ENCODE data around the gene PIGK. TPM values are rescaled to one million over a fixed set of nuclear protein-coding genes. Genes with fewer than 3 reads are reported as not detected.

The PIGK gene
- 19.5 TPM for polyA plus RNA-seq (2013, experiment 1 of 2)
- 21.2 TPM for polyA plus RNA-seq (2013, experiment 2 of 2)

DNA sequence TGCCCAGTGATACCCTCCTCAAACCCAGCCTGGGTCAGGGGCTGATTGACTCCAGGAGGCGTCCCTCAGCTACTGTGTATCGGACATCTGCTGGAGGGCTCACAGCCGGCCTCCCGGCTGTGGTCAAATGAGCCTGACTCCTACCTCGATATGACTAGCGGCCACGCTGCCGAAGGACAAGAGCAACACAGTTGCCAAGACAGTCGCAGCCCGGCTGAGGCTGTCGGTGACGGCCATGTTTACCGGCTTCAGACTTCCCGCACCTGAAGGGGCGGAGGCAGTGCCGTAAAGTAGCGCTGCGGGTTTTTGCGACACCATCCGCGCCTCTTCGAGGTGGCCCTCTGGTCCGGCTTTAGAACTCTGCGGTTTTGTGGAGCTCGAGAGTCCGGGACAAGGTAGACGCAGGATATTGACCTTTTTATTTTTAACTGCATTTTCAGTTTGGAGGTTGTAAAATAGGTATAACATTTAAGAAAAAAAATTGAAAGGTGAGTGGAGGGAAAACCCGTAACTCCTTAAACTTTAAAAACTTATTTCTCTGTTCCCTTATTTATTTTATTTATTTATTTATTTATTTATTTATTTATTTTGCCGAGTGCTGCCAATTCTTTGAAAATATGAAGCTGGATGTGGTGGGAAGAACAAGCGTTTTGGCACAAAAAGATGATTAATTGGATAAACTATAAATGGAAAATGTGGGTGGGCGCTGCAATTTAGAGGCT is at the start of gene PIGK:
PIGK (minus strand) TSS at position 265 of the 722 bp plus-strand sequence; CDS start at position 237, 28 bp downstream.
- Histone ChIP-seq H3K4me1 (ENCODE audit: insufficient read depth, low read length) (peaks cover 13% of the 10 kb centered on the region), H3K9ac (ENCODE audit: low read depth, low read length) (peak within 1 kb of the TSS; percentile 87), H3K27ac (ENCODE audit: low read depth, low read length) (peak within 1 kb of the TSS; percentile 75), H3K4me3 (ENCODE audit: low read length) (peak within 1 kb of the TSS; percentile 98), H3K27me3 (ENCODE audit: insufficient read depth, low read length) (no peaks in the 10 kb centered on the region), H3K9me3 (ENCODE audit: insufficient read depth, low read depth, low read length) (no peaks in the 10 kb centered on the region), H3K36me3 (ENCODE audit: insufficient read depth, low read length) (peaks cover 7% of the 10 kb centered on the region)
- under 1% methylated on average over 30 of the region's 31 CpGs for WGBS

DNA sequence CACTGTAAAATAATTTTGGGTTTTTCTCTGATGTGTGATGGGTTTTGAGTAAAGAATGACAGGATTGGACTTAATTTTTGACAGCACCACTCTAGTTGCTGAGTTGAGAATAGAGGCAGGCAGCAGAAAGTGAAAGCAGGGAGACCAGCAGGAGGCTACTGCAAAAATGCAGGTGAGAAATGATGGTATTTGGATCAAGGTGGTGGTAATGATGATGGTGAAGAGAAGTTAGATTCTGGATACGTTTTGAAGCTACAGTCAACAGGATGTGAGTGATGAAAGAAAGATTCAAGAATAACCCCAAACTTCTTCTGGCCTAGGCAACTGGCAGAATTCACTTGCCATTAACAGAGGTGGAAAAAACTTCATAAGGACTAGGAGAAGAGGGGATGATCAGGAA is 47.8 kb upstream of the PIGK start:
- WGBS, result 60% methylated on average over 1 of the region's 1 CpG

DNA sequence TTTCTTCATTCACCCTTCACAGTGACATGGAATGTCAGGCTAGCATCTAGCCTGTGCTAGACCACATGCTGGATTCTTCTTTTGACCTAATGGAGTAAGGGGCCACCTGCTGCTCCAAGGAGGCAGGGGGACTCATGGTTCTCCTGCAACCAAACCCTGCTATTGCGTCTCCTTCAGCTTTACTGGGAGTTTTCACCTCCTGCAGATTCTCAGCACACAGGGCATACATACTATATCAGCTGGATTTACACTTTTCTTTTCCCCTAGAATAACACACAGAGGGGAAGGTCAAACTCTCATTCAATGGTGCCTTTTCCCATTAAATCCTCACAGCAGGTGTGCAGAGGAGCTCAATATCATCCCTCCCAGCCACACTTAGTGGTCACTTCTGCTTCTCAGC is 46.0 kb upstream of the PIGK start:
- Histone ChIP-seq H3K27me3 (ENCODE audit: insufficient read depth, low read length) (peaks cover 8% of the 10 kb centered on the region; the same call in 1 of the 2 replicates), H3K36me3 (ENCODE audit: insufficient read depth, low read length) (no peaks in the 10 kb centered on the region), H3K4me3 (ENCODE audit: low read length) (no peak overlapping the region), H3K4me1 (ENCODE audit: insufficient read depth, low read length) (no peaks in the 10 kb centered on the region), H3K9ac (ENCODE audit: low read depth, low read length) (no peak overlapping the region), H3K27ac (ENCODE audit: low read depth, low read length) (no peak overlapping the region), H3K9me3 (ENCODE audit: insufficient read depth, low read depth, low read length) (no peaks in the 10 kb centered on the region)
- WGBS, result 35% methylated on average over 1 of the region's 1 CpG

More for the DNA sequence above, 47.8 kb upstream of the PIGK start:
- no peaks in the 10 kb centered on the region for H3K9me3 ChIP-seq (ENCODE audit: insufficient read depth, low read depth, low read length)
- H3K9ac ChIP-seq (ENCODE audit: low read depth, low read length), result no peak overlapping the region
- H3K27me3 ChIP-seq (ENCODE audit: insufficient read depth, low read length), result peaks cover 8% of the 10 kb centered on the region; the same call in 1 of the 2 replicates
- no peak overlapping the region for H3K27ac ChIP-seq (ENCODE audit: low read depth, low read length)
- H3K4me1 ChIP-seq (ENCODE audit: insufficient read depth, low read length), result no peaks in the 10 kb centered on the region
- no peaks in the 10 kb centered on the region for H3K36me3 ChIP-seq (ENCODE audit: insufficient read depth, low read length)
- no peak overlapping the region for H3K4me3 ChIP-seq (ENCODE audit: low read length)

DNA sequence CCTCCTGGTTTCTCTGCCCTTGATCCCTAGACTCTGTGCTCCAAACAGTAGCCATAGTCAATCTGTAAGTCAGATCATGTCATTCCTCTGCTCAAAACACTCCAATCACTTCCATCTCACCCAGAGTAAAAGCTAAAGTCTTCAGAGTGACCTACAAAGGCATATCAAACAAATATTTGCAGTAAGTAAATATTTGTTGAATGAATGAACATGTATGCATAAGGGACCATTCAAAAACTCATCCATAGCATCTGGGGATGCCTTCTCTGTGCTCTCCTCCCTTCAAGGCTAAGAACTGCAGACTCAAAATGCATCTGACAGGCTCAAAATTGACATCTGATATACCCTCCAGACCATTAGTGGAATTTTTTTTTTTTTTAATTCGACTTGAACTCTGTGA is 44.5 kb upstream of the PIGK start:
- WGBS, result 89% methylated on average over 1 of the region's 1 CpG
- H3K9ac ChIP-seq (ENCODE audit: low read depth, low read length), result no peak overlapping the region

DNA sequence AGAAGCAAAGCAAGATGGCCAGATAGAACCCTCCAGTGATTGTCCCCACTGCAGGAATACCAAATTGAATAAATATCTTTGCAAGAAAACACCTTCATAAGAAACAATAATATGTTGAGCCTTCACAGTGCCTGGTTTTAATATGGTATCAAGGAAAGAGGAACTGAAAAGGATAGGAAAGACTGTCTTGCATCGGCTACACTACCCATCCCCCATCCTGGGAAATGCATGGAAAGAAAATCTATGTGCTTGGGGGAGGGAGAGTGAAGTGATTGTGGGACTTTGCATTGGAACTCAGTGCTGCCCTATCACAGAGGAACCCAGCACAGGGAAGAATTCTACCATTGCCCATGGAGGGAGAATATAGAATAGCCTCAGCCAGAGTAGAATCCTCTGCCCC is 34.0 kb upstream of the PIGK start:
- Histone ChIP-seq H3K36me3 (ENCODE audit: insufficient read depth, low read length) (no peaks in the 10 kb centered on the region), H3K4me3 (ENCODE audit: low read length) (no peak overlapping the region), H3K9ac (ENCODE audit: low read depth, low read length) (no peak overlapping the region), H3K4me1 (ENCODE audit: insufficient read depth, low read length) (no peaks in the 10 kb centered on the region), H3K9me3 (ENCODE audit: insufficient read depth, low read depth, low read length) (peaks cover 11% of the 10 kb centered on the region; the same call in 1 of the 2 replicates), H3K27ac (ENCODE audit: low read depth, low read length) (no peak overlapping the region), H3K27me3 (ENCODE audit: insufficient read depth, low read length) (no peaks in the 10 kb centered on the region)
- 86% methylated on average over 1 of the region's 1 CpG for WGBS

More for the DNA sequence above, 44.5 kb upstream of the PIGK start:
- H3K4me3 ChIP-seq (ENCODE audit: low read length), result no peak overlapping the region
- no peaks in the 10 kb centered on the region for H3K9me3 ChIP-seq (ENCODE audit: insufficient read depth, low read depth, low read length)
- no peaks in the 10 kb centered on the region for H3K36me3 ChIP-seq (ENCODE audit: insufficient read depth, low read length)
- no peaks in the 10 kb centered on the region for H3K4me1 ChIP-seq (ENCODE audit: insufficient read depth, low read length)
- H3K27ac ChIP-seq (ENCODE audit: low read depth, low read length), result no peak overlapping the region
- H3K27me3 ChIP-seq (ENCODE audit: insufficient read depth, low read length), result peaks cover 8% of the 10 kb centered on the region; the same call in 1 of the 2 replicates

DNA sequence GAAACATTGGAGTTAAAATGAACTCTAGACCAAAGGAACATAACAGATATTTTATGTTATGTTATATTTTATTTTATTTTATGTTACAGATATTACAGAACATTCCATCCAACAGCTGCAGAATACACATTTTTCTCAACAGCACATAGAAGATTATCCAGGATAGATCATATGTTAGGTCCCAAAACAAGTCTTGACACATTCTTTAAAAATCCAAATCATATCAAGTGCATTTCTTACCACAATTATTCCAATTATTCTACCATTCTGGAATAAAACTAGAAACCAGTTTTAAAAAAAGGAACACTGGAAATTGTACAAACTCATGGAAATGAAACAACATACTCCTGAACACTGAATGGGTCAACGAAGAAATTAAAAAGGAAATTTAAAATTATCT is 30.9 kb upstream of the PIGK start:
- H3K27me3 ChIP-seq (ENCODE audit: insufficient read depth, low read length), result no peaks in the 10 kb centered on the region
- H3K9ac ChIP-seq (ENCODE audit: low read depth, low read length), result no peak overlapping the region
- H3K36me3 ChIP-seq (ENCODE audit: insufficient read depth, low read length), result no peaks in the 10 kb centered on the region
- H3K9me3 ChIP-seq (ENCODE audit: insufficient read depth, low read depth, low read length), result peaks cover 11% of the 10 kb centered on the region; the same call in 1 of the 2 replicates
- no peaks in the 10 kb centered on the region for H3K4me1 ChIP-seq (ENCODE audit: insufficient read depth, low read length)
- no peak overlapping the region for H3K4me3 ChIP-seq (ENCODE audit: low read length)
- no CpG with 5 or more reads among the region's 1 CpG for WGBS
- no peak overlapping the region for H3K27ac ChIP-seq (ENCODE audit: low read depth, low read length)

DNA sequence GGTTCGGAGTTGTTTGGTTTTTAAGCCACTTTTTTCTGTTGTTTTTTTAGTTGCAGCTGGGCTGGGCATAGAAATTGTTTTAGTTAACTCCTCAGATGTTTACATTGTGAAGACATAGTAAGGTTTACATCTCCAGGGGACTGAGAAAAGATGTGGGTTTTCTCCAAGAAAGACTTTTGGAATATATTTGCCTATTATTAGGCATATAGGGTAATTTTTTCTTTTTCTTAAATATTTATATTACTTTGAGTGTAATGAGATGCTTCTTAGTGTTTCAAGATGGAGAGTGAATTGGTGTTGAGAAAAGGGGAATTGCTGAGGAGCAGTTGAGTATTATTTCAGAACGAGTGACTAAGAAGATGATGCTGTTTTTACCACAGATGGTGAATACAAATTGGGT is 26.6 kb upstream of the PIGK start:
- H3K36me3 ChIP-seq (ENCODE audit: insufficient read depth, low read length), result no peaks in the 10 kb centered on the region
- H3K27ac ChIP-seq (ENCODE audit: low read depth, low read length), result no peak overlapping the region
- whole genome bisulfite sequencing, result 93% methylated on average over 2 of the region's 2 CpGs

DNA sequence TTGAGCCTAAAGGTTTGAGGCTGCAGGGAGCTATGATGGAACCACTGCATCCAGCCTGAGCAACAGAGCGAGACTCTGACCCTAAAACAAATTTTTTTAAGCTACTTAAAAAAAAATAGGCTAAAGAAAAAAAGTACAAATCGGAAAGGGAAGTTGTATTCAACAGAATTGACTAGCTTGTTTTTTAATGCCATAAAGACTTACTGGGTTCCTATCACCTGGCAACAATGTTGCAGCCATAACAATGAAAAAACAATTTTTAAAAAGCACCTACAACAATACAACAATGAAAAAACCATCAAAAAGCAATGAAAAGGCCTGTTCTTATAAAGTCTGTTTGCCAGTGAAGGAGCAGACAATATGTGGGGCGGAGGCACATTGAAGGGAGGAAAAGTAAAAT is 20.1 kb upstream of the PIGK start:
- Histone ChIP-seq H3K27ac (ENCODE audit: low read depth, low read length) (no peak overlapping the region), H3K4me3 (ENCODE audit: low read length) (no peak overlapping the region), H3K9me3 (ENCODE audit: insufficient read depth, low read depth, low read length) (0 out of 2 replicates have a peak, but pooled peaks cover 2% of the 10 kb centered on the region), H3K27me3 (ENCODE audit: insufficient read depth, low read length) (no peaks in the 10 kb centered on the region), H3K4me1 (ENCODE audit: insufficient read depth, low read length) (no peaks in the 10 kb centered on the region), H3K36me3 (ENCODE audit: insufficient read depth, low read length) (no peaks in the 10 kb centered on the region), H3K9ac (ENCODE audit: low read depth, low read length) (no peak overlapping the region)
- 100% methylated on average over 1 of the region's 3 CpGs for WGBS

More for the DNA sequence above, 26.6 kb upstream of the PIGK start:
- Histone ChIP-seq H3K27me3 (ENCODE audit: insufficient read depth, low read length) (no peaks in the 10 kb centered on the region), H3K9me3 (ENCODE audit: insufficient read depth, low read depth, low read length) (peaks cover 13% of the 10 kb centered on the region; the same call in 1 of the 2 replicates), H3K4me3 (ENCODE audit: low read length) (no peak overlapping the region), H3K9ac (ENCODE audit: low read depth, low read length) (no peak overlapping the region), H3K4me1 (ENCODE audit: insufficient read depth, low read length) (no peaks in the 10 kb centered on the region)

DNA sequence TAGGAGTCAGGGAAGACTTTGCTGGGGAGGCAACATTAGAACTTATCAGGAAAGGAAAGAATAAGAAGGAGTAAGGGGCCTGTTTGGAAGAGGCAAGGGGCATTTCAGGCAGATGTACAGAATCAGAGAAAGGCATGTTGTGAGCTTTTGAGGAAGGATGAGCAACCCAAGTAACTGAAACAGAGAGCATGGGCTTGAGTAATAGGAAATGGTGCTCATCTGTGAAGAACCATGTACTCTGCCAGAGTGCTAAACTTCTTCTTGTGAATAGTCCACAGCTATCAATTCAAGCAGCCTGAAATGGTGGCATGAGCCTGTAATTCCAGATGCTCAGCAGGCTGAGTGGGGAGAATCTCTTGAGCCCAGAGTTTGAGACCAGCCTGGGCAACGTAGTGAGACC is 19.2 kb upstream of the PIGK start:
- no peak overlapping the region for H3K9ac ChIP-seq (ENCODE audit: low read depth, low read length)
- H3K36me3 ChIP-seq (ENCODE audit: insufficient read depth, low read length), result no peaks in the 10 kb centered on the region
- H3K4me3 ChIP-seq (ENCODE audit: low read length), result no peak overlapping the region
- 0 out of 2 replicates have a peak, but pooled peaks cover 2% of the 10 kb centered on the region for H3K9me3 ChIP-seq (ENCODE audit: insufficient read depth, low read depth, low read length)
- 95% methylated on average over 1 of the region's 1 CpG for WGBS
- no peaks in the 10 kb centered on the region for H3K27me3 ChIP-seq (ENCODE audit: insufficient read depth, low read length)
- no peak overlapping the region for H3K27ac ChIP-seq (ENCODE audit: low read depth, low read length)
- H3K4me1 ChIP-seq (ENCODE audit: insufficient read depth, low read length), result no peaks in the 10 kb centered on the region

DNA sequence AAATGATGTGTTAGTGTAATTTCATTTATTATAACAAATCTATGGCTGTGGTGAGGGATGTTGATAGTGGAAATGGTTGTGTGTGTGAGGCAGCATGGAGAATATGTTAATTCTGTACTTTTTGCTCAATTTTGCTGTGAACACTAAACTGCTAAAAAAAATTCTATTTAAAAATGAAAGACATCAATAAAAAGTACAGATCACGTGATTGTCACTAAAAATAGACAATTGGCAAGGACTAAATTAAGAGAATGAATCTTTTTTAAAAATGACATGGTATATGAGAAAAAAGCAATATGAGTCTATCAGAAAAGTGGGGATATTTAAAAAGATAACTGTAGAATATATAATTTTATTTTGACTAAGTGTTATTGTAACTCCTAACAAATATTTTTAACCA is 15.7 kb upstream of the PIGK start:
- Histone ChIP-seq H3K27me3 (ENCODE audit: insufficient read depth, low read length) (no peaks in the 10 kb centered on the region), H3K4me1 (ENCODE audit: insufficient read depth, low read length) (no peaks in the 10 kb centered on the region), H3K9ac (ENCODE audit: low read depth, low read length) (no peak overlapping the region), H3K36me3 (ENCODE audit: insufficient read depth, low read length) (no peaks in the 10 kb centered on the region), H3K9me3 (ENCODE audit: insufficient read depth, low read depth, low read length) (peaks cover 4% of the 10 kb centered on the region; the same call in 1 of the 2 replicates), H3K4me3 (ENCODE audit: low read length) (no peak overlapping the region), H3K27ac (ENCODE audit: low read depth, low read length) (no peak overlapping the region)
- WGBS, result 100% methylated on average over 1 of the region's 1 CpG

DNA sequence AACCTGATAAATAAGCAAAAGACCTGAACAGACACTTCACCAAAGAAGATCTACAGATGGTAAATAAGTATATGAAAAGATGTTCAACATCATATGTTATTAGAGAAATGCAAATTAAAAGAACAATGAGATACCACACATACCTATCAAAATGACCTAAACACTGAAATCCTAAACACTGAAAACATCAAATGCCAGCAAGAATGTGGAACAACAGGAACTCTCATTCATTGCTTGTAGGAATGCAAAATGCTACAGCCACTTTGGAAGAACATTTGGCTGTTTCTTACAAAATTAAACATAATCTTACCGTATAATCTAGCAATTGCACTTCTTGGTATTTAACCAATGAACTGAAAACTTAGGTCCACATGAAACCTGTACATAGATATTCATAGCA is 14.9 kb upstream of the PIGK start:
- H3K9me3 ChIP-seq (ENCODE audit: insufficient read depth, low read depth, low read length), result peaks cover 4% of the 10 kb centered on the region; the same call in 1 of the 2 replicates

More for the DNA sequence above, 14.9 kb upstream of the PIGK start:
- H3K9ac ChIP-seq (ENCODE audit: low read depth, low read length), result no peak overlapping the region
- WGBS, result 87% methylated on average over 1 of the region's 1 CpG
- no peak overlapping the region for H3K27ac ChIP-seq (ENCODE audit: low read depth, low read length)
- H3K4me3 ChIP-seq (ENCODE audit: low read length), result no peak overlapping the region
- no peaks in the 10 kb centered on the region for H3K36me3 ChIP-seq (ENCODE audit: insufficient read depth, low read length)
- no peaks in the 10 kb centered on the region for H3K4me1 ChIP-seq (ENCODE audit: insufficient read depth, low read length)
- no peaks in the 10 kb centered on the region for H3K27me3 ChIP-seq (ENCODE audit: insufficient read depth, low read length)
